Iris pigment epithelial cell (primary cell): ENCODE results near the gene SHH.
A peak's percentile ranks its signal among the peaks of the same experiment; 100 is the strongest.
"Not testable (repeated sequence)": the region's sequence is repeated elsewhere in the genome, so short reads cannot be mapped to it uniquely, and the experiment has no call there.

Source experiments
- DNase-seq: peaks from one replicate; pipeline ENCODE4 v3.0.0-alpha.2; 2011; ENCODE audit warnings: low read depth

SHH gene

DNA sequence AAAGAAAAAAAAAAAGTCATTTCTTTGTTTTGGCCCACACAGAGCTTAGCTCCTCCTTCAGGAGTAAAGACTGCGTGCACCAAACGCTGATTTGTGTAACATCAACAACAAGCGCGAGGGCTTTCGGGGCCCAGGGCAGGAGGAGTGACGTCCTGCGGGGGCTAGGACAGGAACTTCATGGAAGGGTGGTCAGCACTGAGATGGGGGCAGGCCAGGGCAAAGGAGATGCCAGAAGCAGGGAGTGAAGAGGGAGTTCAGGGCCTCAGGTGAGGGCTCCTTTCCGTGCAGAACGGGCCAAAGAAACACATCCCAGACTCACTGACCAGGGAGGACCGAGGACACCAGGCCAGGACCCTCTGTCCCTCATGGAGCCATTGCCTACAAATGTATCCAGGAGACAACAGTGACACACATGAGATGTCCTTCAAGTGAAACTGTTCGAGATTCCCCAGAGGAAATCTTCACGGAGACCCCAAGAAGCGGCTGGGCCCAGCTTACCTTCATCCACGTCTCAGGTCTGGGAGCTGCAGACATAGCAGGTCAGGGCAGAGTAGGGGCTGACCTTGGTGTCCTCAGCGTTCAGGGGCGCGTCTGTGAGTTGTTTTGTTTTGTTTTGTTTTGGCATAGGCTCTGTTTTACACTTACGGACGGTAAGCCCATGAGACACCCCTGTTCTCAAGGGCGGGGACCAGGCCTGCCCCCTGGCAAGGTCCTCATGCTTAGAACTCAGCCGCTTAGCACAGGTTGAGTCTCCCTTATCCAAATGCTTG is 30.4 kb upstream of the SHH start:
- no peak for DNase-seq

DNA sequence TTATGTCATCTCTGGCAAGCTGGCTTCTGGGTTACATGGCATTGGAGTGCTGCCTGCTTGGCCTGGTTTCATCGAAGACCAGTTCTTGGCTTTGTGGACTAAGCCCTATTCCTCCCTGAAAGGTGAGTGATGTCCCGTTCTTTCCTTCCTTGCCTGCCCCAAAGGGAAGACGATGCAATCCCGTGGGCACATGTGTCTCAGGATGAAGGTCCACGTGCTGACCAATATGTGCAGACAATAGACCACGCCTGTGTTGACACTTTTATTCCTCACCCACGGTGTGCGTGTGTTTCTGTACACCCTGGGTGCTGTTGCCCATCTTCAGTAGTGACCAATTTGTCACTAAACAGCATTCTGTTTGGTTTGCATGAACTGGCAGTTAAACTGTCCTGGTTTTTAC is 28.6 kb upstream of the SHH start:
- DNase-seq, result no peak

DNA sequence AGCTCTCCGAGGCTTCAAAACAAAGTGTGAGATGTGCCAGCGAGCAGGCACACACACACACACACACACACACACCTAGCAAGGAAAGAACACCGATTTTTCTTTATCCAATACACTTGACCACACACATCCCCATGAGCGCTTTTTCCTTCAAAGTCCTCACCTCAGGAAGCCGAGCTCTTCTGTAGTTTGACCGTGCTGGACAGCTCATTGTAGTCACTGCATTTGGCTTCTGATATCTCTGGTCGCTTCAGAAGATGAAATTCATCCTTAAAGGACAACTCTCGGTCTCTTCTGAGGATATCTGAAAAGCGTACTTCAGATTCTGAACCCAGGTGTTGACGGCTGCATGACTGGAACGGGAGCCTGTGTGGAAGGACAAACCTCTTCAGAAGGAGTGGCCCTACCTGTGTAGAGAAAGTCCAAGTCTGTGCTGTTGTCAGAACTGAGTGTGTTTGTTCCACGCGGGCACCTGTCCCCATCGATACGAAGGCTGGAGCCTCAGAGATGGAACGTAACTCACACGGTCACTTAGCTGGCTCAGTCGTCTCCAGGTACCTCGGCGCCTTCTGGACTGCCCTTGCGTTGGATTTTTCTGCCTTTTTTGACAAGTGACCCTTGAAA is 28.1 kb upstream of the SHH start:
- DNase-seq, result no peak

DNA sequence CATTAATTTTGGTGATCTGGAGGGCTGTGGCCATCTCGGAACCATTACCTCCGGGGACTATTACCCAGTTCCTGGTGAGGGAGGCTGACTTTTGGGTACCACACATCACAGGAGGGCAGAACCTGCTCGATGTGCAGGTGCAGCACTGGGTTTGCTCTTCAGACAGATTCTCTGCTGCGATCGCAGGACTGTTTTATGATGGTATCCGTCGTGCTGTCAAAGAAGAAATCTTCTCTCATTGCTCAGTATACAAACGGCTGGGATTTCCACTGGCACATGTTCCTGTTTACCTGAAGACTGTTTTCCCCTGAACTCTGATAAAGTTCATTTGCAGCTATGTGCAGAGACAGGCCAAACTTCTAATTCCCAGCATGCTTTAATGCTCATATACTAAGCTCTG is 27.2 kb upstream of the SHH start:
- no peak for DNase-seq

DNA sequence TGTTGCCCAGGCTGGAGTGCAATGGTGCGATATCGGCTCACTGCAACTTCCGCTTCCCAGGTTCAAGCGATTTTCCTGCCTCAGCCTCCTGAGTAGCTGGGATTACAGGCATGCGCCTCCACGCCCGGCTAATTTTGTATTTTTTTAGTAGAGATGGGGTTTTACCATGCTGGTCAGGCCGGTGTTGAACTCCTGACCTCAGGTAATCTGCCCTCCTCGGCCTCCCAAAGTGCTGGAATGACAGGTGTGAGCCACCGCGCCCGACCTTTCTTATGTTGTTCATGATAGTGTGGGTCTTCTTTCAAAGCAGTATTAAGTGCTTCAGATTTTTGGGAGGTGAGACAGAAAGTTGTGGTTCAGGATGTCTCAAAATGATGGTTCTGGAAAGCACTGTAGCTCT is 26.0 kb upstream of the SHH start:
- not testable (repeated sequence) for DNase-seq

DNA sequence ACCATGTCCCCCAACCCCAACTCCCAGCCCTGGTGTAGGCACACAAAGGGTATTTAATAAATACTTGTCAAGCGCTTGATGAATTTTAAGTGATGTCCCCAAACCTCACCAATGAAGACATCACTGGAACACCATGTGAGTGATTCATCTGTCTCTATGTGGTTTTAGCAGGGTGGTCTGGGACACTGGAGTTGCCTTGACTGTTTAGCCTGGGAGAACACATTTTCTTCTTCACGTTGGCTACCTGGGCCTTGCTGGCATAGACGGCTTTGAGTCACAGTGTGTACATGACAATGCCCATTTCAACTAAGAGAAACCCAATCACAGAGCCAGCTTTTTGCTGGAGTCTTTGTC is 24.8 kb upstream of the SHH start:
- no peak for DNase-seq

DNA sequence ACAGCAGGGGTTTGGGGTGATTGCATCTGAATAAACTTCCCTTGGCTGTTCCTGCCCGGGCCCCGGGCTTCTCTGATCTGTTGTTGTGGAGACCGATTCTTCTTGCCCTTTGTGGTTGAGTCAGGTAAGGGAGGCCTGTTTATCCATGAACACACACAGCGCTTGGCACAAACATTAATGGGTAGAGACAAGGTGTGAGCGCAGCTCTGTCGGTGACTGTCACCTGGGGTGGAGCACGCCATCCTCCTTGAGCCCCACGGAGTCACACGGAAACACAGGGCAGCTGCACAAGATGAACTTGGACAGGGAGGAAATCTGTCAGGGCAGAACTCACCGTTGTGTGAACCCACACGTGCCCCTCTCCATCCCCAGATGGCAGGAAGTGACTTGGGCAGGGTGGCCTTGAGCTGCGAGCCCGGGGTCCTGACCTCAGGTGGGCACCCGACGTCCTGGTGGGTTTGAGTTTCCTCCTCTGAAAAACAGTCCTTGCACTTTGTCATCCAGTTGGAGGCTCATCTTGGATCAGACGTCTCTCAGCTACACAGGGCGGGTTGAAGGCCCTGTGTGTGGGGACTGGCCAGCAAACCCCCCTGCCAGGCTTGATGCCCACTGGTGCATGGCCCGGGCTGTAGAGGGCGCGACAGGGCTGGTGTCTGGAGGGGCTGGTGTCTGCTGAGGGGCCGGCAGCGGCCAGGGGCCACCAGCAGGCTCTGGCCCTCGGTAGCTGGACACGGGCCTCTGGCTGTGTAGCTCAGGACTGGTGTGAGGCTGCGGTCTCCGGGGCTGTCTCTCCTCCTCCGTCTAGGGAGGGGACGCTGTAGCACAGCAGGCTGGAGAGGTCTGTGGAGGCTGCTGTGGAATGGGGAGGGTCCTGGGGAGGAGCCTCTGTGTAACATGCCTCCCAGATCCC is 24.2 kb upstream of the SHH start:
- no peak for DNase-seq

DNA sequence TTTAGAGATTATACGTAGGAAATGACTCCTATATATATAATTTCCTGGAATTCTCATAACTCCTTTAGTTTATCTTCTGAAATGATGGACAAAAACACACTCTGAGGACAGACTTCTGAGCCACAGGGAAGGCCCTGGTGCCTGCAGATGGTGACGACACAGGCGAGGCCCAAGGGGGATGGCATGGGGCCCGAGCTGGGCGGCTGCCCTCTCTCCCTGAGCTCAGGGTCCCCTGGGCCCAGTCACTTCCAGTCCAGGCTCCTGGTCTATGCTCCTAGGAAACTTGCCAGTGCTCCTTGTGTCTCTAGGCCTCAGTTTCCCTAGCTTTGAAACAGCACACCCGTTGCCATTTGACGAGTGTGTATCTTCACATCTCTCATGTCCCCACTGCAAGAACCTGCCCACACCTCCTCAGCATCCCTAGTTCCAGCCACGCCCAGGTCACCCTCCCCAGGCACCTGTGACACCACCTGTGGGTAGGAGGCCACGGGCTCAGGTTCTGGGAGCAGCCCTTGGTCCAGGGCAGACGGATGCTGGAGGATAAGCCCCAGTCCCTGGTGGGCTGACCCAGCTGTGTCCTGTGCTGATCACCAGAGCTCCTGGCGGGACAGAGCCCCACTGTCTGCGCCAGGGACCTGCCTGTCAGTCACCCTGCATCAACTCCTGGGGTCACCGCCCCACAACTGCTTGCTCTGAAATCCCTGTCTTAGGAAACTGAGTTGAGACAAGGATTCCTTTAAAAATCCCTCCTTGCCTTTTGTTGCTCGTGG is 23.4 kb upstream of the SHH start:
- DNase-seq, result no peak

DNA sequence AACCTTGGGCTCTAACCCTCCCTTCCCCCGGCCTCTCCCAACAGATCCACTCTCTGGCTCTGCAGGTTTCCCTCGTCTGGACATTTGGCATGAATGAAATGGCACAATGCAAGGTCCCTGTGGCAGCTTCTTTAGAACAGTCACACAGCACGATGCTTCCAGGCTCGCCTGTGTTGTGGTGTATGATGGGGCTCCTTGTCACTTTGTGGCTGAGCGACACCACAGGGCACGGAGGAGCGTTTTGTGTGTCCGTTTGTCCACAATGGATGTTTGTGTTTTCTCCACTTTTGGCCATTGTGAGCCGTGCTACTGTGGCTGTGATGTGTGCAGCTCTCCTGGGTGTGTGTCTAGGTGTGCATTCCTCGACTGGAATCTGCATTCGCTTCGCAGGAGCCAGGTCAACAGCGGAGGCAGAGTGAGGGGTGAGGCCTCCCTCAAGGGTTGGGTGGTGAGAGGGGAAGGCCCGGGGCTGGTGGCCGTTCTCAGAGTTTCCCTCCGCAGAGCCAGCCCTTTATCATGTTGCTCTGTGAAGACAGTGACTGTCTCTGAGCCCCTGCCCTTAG is 22.3 kb upstream of the SHH start:
- DNase-seq, result no peak

DNA sequence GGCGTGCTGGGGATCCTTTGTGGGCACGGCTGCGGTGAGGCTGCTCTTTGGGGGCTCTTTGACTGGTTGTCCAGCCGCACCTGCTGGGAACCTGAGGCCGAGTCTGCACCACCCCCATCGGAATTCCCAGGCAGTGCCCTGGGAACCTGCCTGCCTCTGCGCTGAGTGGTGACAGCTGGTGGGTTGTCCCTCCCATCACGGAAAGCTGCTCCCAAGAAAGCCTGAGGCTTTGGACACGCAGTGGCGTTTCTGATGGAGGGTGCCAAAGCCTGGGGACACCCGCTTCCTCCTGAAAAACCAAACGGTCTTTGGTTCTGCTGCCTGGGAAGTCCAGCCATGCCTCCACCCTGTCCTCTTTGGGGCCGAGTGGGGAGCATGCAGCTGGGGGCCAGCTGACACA is 21.4 kb upstream of the SHH start:
- DNase-seq, result no peak

DNA sequence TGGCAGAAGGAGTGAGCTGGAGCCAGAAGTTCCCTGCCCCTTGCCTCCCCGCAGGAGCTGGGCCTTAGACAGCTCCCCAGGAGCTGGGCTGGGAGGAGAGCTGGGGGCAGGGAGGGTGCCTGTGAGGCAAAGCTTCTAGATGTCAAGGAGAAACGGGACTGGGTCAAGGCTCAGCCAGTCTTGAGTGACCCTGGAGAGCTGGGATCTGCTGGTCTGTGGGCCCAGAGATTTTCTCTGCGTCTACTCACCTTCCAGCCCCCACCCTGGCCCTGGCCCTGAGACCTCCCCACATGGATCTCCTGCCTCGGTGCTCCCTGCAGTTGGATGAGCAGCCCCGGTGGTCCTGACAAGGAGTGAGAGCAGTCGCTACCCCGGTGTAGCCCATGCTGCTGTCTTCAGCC is 20.3 kb upstream of the SHH start:
- DNase-seq, result no peak

DNA sequence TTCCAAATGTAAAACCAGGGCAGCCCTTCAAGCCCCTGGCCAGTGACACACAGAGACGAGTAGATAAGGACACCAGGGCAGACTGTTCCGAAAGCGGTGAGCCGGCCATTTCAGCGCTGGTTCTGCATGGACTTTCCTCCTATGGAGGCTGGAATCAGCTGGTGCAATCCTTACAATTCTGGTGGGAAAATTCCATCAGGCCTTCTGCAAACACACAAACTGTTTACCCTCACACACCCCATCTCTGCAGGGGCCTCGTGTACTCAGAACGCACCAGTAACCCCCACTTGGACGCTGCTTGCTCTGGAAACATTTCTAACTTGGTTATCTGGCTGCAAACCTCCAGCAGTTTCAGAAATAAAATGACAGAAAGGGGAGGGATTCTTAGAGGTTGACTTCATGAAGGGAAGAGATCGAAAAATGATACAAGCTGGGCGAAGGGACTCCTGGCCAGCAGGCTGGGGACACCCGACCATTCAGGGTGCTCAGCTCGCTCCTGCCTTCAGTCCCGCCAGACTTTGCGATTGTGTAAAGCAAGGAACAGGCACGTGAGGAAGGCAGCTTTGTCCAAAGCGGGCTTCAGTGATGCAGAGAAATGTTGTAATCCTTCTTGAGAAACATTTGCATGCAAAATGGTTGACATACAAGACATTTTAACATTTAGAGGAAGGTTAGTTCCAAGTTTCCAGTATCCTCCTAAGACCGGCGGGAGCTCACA is 19.7 kb upstream of the SHH start:
- no peak for DNase-seq

DNA sequence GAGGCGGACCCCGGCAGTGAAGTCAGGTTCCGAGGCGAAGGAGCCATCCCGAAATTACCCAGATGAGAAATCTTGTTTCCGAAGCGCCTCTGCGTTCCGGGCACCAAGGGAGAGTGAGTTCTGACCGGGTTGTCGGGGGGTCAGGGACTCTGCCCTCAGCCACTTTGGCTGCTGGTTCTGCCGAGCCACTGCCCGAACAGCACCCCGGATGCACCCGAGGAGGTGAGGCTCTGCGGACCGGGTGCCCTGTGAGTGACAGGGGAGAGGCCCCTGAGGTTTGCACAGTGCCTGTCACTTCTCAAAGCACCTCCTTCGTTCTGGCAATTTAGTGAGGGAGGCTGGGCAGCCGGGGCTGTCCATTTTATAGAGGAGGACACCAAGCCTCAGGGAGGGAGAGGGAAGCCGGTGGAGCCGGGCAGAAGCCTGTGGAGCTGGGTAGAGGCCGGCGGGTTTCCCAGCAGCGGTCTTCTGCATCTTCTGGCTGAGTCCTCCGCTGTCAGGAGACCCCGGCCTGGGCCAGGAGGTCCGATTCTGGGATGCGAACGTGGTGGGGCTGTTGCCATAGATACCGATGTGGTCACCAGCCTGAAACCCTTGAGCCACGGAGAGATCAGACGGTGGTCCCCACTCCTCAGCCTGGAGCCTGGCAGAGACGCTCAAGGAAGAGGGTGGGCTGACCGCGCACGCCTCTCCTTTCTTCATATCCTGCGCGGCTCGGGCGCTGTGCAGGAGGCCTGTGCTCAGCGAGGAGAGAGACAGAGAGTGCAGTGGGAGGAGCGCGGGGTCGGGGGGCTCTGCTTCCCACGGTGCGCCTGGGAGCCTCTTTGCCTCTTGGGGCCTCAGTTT is 18.9 kb upstream of the SHH start:
- no peak for DNase-seq

DNA sequence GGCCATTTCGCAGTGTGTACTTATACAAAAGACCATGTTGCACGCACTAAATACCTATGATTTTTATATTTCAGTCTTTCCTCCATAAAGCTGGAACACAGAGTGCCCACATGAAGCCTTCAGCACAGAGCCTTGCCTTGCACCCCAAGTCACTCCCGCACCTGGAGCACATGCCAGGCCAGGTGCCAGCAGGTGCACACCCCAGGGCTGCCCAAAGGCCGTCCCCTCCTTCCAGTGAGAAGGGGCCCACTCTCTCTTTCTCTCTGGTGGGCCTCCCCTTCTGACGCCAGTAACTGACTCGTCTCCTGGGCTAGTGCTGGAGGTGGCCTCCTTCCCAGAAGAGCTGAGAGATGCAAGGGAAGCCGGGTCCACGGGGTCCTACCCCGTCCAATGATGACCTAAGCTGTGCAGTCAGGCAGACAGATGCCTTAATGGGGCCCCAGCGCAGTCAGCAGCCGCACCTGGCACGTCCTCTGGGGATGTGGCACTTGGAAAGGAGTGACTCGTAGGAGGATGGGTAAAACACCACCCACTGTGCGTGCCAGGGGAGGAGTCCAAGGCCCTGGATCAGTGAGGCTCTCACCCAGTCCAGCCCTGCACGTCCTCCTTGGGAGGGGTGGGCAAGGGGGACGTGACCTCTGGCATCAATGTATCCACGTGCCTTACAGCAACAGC is 17.7 kb upstream of the SHH start:
- no peak for DNase-seq

DNA sequence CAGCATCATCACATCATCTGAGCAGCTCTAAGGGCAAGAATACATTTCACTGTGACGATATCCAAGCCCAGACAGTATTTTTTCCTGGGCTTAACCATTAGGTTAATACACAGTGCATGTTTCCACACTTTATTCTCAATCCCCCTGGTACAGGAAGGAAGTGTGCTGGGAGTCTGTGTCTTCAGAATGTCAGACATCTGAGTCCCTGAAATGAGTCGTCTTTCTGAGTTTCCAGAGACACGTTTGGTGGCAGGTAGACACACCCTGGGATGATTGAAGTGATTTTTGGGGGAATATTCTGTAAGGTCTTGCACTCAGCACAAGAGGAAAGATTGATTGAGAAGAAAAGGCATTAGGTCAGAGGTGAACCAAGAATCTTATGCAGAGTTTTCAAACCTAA is 13.1 kb upstream of the SHH start:
- DNase-seq, result no peak

DNA sequence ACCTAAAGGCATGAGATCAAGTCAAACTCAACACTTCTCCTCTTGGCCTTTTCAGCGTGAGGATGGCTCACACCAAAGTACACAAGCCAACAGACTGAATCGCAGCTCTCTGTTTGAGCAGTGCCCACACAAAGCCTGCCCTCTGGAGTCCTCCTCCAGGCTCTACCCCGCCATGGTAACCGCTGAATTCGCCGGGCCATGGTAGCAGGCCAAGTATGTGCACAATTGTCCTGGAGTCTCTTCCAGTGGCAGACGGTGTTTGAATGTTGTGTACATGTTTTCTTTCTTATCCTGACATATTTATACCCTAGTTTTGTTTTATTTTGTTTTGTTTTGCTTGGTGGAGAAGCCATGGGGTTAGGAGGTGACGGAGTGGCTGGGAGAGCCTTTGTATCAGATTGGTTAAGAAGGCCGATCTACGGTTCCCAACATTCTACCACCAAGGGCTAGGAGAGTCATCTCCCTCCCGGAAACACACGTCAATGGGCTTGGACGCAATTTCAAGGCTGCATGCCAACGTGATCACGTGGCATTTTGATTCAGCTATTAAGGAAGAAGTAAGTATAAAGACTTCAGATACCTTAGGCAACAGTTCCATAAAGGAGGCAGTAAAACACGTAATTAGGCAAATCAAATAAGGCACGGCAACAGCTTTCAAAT is 12.1 kb upstream of the SHH start:
- peak; percentile 18 for DNase-seq

DNA sequence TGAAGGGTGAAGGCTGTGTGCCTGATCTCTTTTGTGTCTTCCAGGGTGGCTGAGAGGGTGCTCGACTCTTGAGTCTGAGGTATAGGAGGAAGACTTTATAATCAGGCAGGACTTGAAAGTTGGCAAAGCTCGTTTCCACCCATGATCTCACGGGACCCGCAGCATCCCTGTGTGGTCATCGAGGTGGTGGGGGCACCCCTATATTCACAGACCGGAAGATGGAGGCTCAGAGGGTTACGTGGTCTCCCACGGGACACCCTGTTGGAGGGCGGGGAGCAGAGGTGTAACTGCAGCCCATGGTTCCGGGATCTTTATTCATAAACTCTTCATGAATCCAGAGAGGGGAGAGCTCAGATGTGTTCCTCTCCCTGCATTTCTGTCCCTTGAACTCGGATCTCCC is 9.6 kb upstream of the SHH start:
- no peak for DNase-seq

DNA sequence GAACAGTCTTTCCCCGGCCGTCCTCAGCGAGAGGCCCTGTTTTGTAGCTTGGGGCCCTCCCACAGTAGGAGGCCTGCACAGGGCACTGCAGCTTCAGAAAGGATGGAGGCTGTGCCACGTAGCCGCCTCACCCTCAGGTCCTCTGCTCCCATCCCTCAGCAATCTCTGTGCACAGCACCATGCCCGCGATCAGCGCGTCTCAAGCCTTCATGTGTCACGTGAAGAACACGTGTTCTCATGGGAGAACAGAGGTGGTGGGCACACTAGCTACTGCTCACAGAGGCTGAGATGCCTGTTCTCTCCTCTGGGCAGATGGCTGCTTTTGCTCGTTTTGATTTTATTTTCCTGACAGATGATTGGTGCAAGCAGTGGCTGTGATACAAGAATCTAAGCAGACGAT is 8.5 kb upstream of the SHH start:
- DNase-seq, result no peak

DNA sequence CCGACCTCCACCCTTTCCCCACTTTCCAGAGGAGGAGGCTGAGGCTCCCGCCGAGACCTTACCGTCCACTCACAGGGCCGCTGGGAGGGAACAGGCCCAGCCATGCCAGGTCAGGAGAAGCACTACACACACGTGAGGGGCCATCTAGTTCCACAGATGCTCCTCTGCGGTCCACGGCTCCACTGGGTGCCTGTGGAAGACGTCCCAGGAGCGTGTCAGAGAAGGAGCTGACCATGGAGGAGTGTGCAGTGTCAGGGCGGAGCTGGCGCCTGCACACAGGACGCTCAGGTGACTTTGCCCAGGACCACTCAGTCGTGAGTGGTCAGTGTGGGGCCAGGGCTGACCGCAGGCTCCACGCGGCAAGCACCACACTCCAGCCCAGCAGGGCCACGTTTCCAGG is 8.0 kb upstream of the SHH start:
- DNase-seq, result no peak
